ENCODE results near the gene CDC34. TPM values are rescaled to one million over a fixed set of nuclear protein-coding genes. Genes with fewer than 3 reads are reported as not detected.

Gene CDC34
- total RNA-seq, 2 donors from 2014 or later: 40.2 to 86.2 TPM

GRCh38 chr19:518598-519231, 12.8 kb upstream of the CDC34 start:
- no peak for DNase-seq (ENCODE audit: low spot score)
- Histone ChIP-seq H3K27me3 (replicated peaks; ENCODE audit: insufficient read depth) (no peaks in the 10 kb centered on the region), H3K27ac (no peak overlapping the region), H3K9me3 (no peaks in the 10 kb centered on the region), H3K4me1 (ENCODE audit: control insufficient read depth in 1 of 2, low read depth in 2 of 2) (no peaks in the 10 kb centered on the region), H3K4me3 (no peak overlapping the region), H3K36me3 (peaks cover 2% of the 10 kb centered on the region)
- TF ChIP-seq CTCF (IDR thresholded peaks at IDR 0.05): no peak
- ATAC-seq (ENCODE audit: insufficient number of reproducible peaks, low FRiP score, low read depth): no peak

GRCh38 chr19:519449-519865, 12.1 kb upstream of the CDC34 start:
- H3K9me3 ChIP-seq: no peaks in the 10 kb centered on the region
- no peak for ATAC-seq (ENCODE audit: insufficient number of reproducible peaks, low FRiP score, low read depth)

GRCh38 chr19:522726-523125, 8.8 kb upstream of the CDC34 start:
- no peak for ATAC-seq (ENCODE audit: insufficient number of reproducible peaks, low FRiP score, low read depth)
- no peaks in the 10 kb centered on the region for H3K4me1 ChIP-seq (ENCODE audit: control insufficient read depth in 1 of 2, low read depth in 2 of 2)
- DNase-seq (ENCODE audit: low spot score): no peak
- no peaks in the 10 kb centered on the region for H3K27me3 ChIP-seq (replicated peaks; ENCODE audit: insufficient read depth)
- peaks cover 2% of the 10 kb centered on the region for H3K36me3 ChIP-seq
- H3K9me3 ChIP-seq: no peaks in the 10 kb centered on the region
- no peak overlapping the region for H3K4me3 ChIP-seq
- no peak for TF ChIP-seq CTCF (IDR thresholded peaks at IDR 0.05)
- no peak overlapping the region for H3K27ac ChIP-seq

More at GRCh38 chr19:519449-519865, 12.1 kb upstream of the CDC34 start:
- Histone ChIP-seq H3K4me1 (ENCODE audit: control insufficient read depth in 1 of 2, low read depth in 2 of 2) (no peaks in the 10 kb centered on the region), H3K36me3 (peaks cover 2% of the 10 kb centered on the region), H3K27ac (no peak overlapping the region), H3K27me3 (replicated peaks; ENCODE audit: insufficient read depth) (no peaks in the 10 kb centered on the region), H3K4me3 (no peak overlapping the region)
- DNase-seq (ENCODE audit: low spot score): no peak
- no peak for TF ChIP-seq CTCF (IDR thresholded peaks at IDR 0.05)

GRCh38 chr19:524062-524674, 7.4 kb upstream of the CDC34 start:
- DNase-seq (ENCODE audit: low spot score) (no peak), ATAC-seq (ENCODE audit: insufficient number of reproducible peaks, low FRiP score, low read depth) (no peak)
- no peak overlapping the region for H3K4me3 ChIP-seq
- no peaks in the 10 kb centered on the region for H3K9me3 ChIP-seq
- no peak for TF ChIP-seq CTCF (IDR thresholded peaks at IDR 0.05)
- H3K27ac ChIP-seq: no peak overlapping the region
- no peaks in the 10 kb centered on the region for H3K4me1 ChIP-seq (ENCODE audit: control insufficient read depth in 1 of 2, low read depth in 2 of 2)
- H3K27me3 ChIP-seq (replicated peaks; ENCODE audit: insufficient read depth): no peaks in the 10 kb centered on the region
- peaks cover 2% of the 10 kb centered on the region for H3K36me3 ChIP-seq

- ATAC-seq (ENCODE audit: insufficient number of reproducible peaks, low FRiP score, low read depth): no peak
- no peaks in the 10 kb centered on the region for H3K36me3 ChIP-seq
Measured at GRCh38 chr19:525029-525428, 6.5 kb upstream of the CDC34 start.

More at GRCh38 chr19:525029-525428, 6.5 kb upstream of the CDC34 start:
- no peaks in the 10 kb centered on the region for H3K4me1 ChIP-seq (ENCODE audit: control insufficient read depth in 1 of 2, low read depth in 2 of 2)
- H3K27me3 ChIP-seq (replicated peaks; ENCODE audit: insufficient read depth): no peaks in the 10 kb centered on the region
- no peak overlapping the region for H3K4me3 ChIP-seq
- no peak overlapping the region for H3K27ac ChIP-seq
- H3K9me3 ChIP-seq: no peaks in the 10 kb centered on the region
- no peak for DNase-seq (ENCODE audit: low spot score)
- TF ChIP-seq CTCF (IDR thresholded peaks at IDR 0.05): no peak

Data from thoracic aorta (tissue), 2 donors.